Prostate gland (tissue), 2 donors: ENCODE data around the gene LCA5. TPM values are rescaled to one million over a fixed set of nuclear protein-coding genes. Genes with fewer than 3 reads are reported as not detected.

Source experiments
- DNase-seq: peaks from one replicate; pipeline ENCODE4 v3.0.0-alpha.2; 2019; ENCODE audit warnings: low spot score
- H3K27ac ChIP-seq, 2 donors: fragments of 200-600 bp; sonication (generic); 2 replicates each; pipeline ENCODE4 v1.5.1; 2017 to 2019
- H3K27me3 ChIP-seq: fragments of 200-600 bp; sonication (generic); replicated peaks from 2 replicates; pipeline ENCODE4 v1.5.1; 2019; ENCODE audit not compliant: insufficient read depth
- H3K36me3 ChIP-seq, 2 donors: fragments of 200-600 bp; sonication (generic); 1 replicate in 1 of 2; 2 replicates in 1 of 2; pipeline versions ENCODE4 v1.5.1 to v1.8.1; 2017 to 2019
- H3K4me1 ChIP-seq: fragments of 200-600 bp; sonication (generic); replicated peaks from 2 replicates; pipeline ENCODE4 v1.5.1; 2019
- H3K4me3 ChIP-seq, 2 donors: fragments of 200-600 bp; sonication (generic); 2 replicates each; pipeline ENCODE4 v1.5.1; 2017 to 2019
- H3K9me3 ChIP-seq: fragments of 200-600 bp; sonication (generic); 2 replicates; pipeline ENCODE4 v1.5.1; 2017
- CTCF ChIP-seq, 4 experiments: fragments of 200-600 bp in 2 of 4; fragments of 450-650 bp in 2 of 4; sonication (generic) in 2 of 4; IDR thresholded peaks; 1 replicate in 3 of 4; 2 replicates in 1 of 4; pipeline ENCODE4 v1.5.1; 2016 to 2019; ENCODE audit warnings: antibody characterized with exemption in 4 of 4, mild to moderate bottlenecking in 2 of 4, moderate library complexity in 2 of 4
- POLR2A ChIP-seq: fragments of 450-650 bp; IDR thresholded peaks from one replicate; pipeline ENCODE4 v1.6.1; 2016; ENCODE audit warnings: antibody characterized with exemption, mild to moderate bottlenecking
- POLR2AphosphoS5 ChIP-seq: sonication (generic); formaldehyde crosslinking; IDR thresholded peaks from one replicate; pipeline ENCODE4 v1.6.1; 2017; ENCODE audit warnings: antibody characterized with exemption
- WGBS: methylation state at CpG from one replicate; pipeline ENCODE4 v1.1.5; 2018; 5-methylcytosine and 5-hydroxymethylcytosine counted together
- intact Hi-C: fragments of 100-400 bp; cut with DNase I; formaldehyde crosslinking; loops from one replicate; pipeline ENCODE4 v1.14.2; 2022
- total RNA-seq, 2 donors: library from RNA; depleted of rRNA; stranded (reverse); fragments of >200 nt; gene quantifications; one replicate each; pipeline ENCODE4 v1.1.0, GENCODE V29; 2016

The LCA5 gene
- total RNA-seq, 2 donors from 2014 or later: 4.9 to 11.2 TPM

DNA sequence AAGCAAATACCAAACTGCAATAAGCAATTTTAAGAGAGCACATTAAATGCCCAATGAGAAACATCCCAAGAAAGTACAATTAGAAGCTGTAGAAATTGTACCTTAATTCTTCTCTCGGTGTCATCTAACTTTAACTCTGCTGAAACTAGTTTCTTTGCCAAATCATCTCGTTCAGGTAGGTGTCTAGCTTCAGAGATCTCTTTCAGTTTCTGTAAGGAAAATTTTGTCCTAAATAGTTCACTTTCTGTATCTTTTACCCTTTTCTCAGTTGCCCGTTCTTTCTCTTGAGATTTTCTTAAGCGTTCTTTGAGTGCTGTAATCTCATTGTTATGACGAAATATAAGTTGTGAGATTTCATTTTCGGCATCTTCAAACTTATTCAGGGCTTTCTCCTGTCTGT is 24.1 kb downstream of the LCA5 start:
- Histone ChIP-seq H3K9me3 (no peaks in the 10 kb centered on the region), H3K4me3 (no peak overlapping the region), H3K4me1 (no peaks in the 10 kb centered on the region), H3K27me3 (no peaks in the 10 kb centered on the region), H3K36me3 (no peaks in the 10 kb centered on the region), H3K27ac (no peak overlapping the region)
- no peak for DNase-seq
- intact Hi-C loops: no loop called here
- TF ChIP-seq POLR2A (no peak), POLR2AphosphoS5 (no peak), CTCF (IDR thresholded peaks at IDR 0.05) (no peak)
- WGBS: 89% methylated on average over 6 of the region's 6 CpGs

GRCh38 chr6:79512014-79512413 is 25.2 kb downstream of the LCA5 start:
- 91% methylated on average over 6 of the region's 6 CpGs for WGBS

DNA sequence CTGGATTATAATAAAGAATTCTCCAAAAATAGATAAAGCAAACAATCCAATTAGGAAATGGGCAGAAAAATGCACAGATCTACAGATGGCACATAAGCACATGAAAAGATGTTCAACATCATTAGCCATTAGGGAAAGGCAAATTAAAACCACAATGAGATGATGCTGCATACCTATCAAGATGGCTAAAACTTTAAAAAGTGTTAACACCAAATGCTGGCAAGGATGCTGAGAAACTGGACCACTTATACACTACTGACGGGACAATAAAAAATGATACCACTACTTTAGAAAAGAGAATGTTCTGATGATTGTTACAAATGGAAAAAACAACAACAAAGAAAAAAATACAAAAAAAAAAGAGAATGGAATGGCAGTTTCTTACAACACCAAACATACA is 26.5 kb downstream of the LCA5 start:
- Histone ChIP-seq H3K9me3 (no peaks in the 10 kb centered on the region), H3K27me3 (no peaks in the 10 kb centered on the region), H3K27ac (no peak overlapping the region), H3K4me1 (no peaks in the 10 kb centered on the region), H3K36me3 (no peaks in the 10 kb centered on the region), H3K4me3 (no peak overlapping the region)
- intact Hi-C loops: no loop called here
- no peak for DNase-seq
- TF ChIP-seq POLR2AphosphoS5: no peak
- no peak for TF ChIP-seq CTCF (IDR thresholded peaks at IDR 0.05)
- no peak for TF ChIP-seq POLR2A
- 46% methylated on average over 1 of the region's 1 CpG for WGBS

More at GRCh38 chr6:79512014-79512413, 25.2 kb downstream of the LCA5 start:
- H3K9me3 ChIP-seq: no peaks in the 10 kb centered on the region
- no peak for DNase-seq
- H3K27me3 ChIP-seq: no peaks in the 10 kb centered on the region
- no peaks in the 10 kb centered on the region for H3K36me3 ChIP-seq
- no peaks in the 10 kb centered on the region for H3K4me1 ChIP-seq
- no peak for TF ChIP-seq CTCF (IDR thresholded peaks at IDR 0.05)
- no peak for TF ChIP-seq POLR2AphosphoS5
- no peak for TF ChIP-seq POLR2A
- H3K4me3 ChIP-seq: no peak overlapping the region
- intact Hi-C loops: no loop called here
- H3K27ac ChIP-seq: no peak overlapping the region

DNA sequence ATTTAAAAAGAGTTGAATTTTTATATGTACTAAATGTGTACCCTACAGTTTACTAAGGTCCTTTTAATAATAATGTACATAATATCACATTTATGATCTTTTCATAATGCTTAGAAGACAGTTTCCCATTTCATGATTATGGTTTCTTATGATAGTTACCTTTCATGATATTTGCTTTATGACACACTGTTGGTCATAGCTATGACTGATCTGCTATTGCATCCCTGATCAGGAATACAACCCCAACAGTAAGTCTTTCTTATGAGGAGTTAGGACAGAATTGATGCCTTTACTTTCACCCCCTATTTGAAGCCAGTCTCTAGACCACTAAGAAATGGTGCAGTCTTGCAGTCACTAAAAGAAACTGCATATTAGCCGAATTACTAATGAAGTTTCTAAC is 31.0 kb downstream of the LCA5 start:
- H3K27ac ChIP-seq: no peak overlapping the region
- 93% methylated on average over 1 of the region's 1 CpG for WGBS
- TF ChIP-seq POLR2A (no peak), POLR2AphosphoS5 (no peak), CTCF (IDR thresholded peaks at IDR 0.05) (no peak)
- no peak overlapping the region for H3K4me3 ChIP-seq
- no peaks in the 10 kb centered on the region for H3K9me3 ChIP-seq
- H3K4me1 ChIP-seq: no peaks in the 10 kb centered on the region
- DNase-seq: no peak
- H3K27me3 ChIP-seq: no peaks in the 10 kb centered on the region
- H3K36me3 ChIP-seq: no peaks in the 10 kb centered on the region
- intact Hi-C loops: no loop called here

- H3K36me3 ChIP-seq: no peaks in the 10 kb centered on the region
- no peaks in the 10 kb centered on the region for H3K27me3 ChIP-seq
- no peaks in the 10 kb centered on the region for H3K9me3 ChIP-seq
- H3K4me3 ChIP-seq: no peak overlapping the region
- intact Hi-C loops: no loop called here
- WGBS: 97% methylated on average over 2 of the region's 2 CpGs
- no peaks in the 10 kb centered on the region for H3K4me1 ChIP-seq
- H3K27ac ChIP-seq: no peak overlapping the region
- no peak for DNase-seq
- TF ChIP-seq CTCF (IDR thresholded peaks at IDR 0.05): no peak
- TF ChIP-seq POLR2AphosphoS5: no peak
- TF ChIP-seq POLR2A: no peak
Measured at GRCh38 chr6:79504372-79504771, 32.9 kb downstream of the LCA5 start.
